GM19468 (cell line): ENCODE data around the gene KRTAP12-1.
"Not testable (repeated sequence)": the region's sequence is repeated elsewhere in the genome, so short reads cannot be mapped to it uniquely, and the experiment has no call there.

Experiments used
- ATAC-seq: cut with Tn5 transposase; IDR thresholded peaks from one replicate; pipeline ENCODE4 v1.9.1; 2021; ENCODE audit warnings: mild to moderate bottlenecking, moderate library complexity, moderate number of reproducible peaks; ENCODE audit not compliant: unreplicated experiment; ENCODE audit errors: extremely low read depth

The KRTAP12-1 gene

GRCh38 chr21:44700101-44701022 lies 18.4 kb upstream of the KRTAP12-1 start:
- no peak for ATAC-seq

- ATAC-seq = no peak
Observed at GRCh38 chr21:44699502-44700001, 17.6 kb upstream of the KRTAP12-1 start.

- ATAC-seq = no peak
Observed at GRCh38 chr21:44697811-44698734, 16.1 kb upstream of the KRTAP12-1 start.

GRCh38 chr21:44697172-44697810 lies 15.3 kb upstream of the KRTAP12-1 start, which contains the start of gene KRTAP10-12:
Gene KRTAP10-12, plus strand, starts transcription at chr21:44697172. Its CDS starts 30 bp downstream, at chr21:44697202.
- ATAC-seq = not testable (repeated sequence)

DNA sequence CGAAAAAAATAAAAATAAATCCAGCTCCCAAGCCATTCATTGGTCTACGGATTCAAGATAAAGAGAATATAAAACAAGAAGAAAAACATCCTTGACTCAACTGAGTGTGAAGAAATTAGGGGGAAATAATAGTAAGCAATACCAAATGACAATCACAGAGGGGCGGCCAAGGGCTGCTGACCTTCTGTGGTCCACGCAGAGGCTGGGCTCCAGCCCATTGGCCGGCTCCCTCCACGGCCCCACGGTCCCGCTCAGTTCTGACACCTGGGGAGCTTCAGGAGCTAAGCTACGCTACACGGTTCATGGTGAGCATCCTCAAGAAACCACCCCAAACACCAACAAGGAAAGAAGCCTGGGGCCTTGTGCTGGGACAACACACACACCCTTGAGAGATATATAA lies 14.6 kb upstream of the KRTAP12-1 start:
- ATAC-seq = no peak

- no peak for ATAC-seq
Observed at GRCh38 chr21:44695641-44696040, 13.7 kb upstream of the KRTAP12-1 start.

DNA sequence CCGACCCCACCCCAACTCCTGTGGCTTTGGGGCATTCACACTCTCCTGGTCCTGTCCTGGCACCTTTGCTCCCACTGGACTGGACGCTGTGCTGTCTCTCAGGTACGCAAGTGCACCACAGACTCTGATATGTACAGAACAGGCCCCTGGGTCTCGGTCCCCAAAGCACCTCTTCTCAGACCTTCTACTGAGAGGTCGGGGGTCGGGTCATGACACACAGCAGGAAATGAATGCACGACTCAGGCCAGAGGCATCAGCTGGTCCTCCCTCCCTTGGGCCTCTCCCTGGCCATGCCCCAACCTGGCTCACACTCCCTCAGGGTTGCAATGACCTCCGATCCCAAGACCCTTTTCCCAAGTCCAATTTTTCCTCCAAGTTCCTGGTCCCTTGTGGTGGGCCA lies 13.2 kb upstream of the KRTAP12-1 start:
- no peak for ATAC-seq

GRCh38 chr21:44694776-44695175 lies 12.8 kb upstream of the KRTAP12-1 start:
- no peak for ATAC-seq

GRCh38 chr21:44692798-44693512 lies 11.0 kb upstream of the KRTAP12-1 start:
- ATAC-seq = no peak

- no peak for ATAC-seq
Observed at GRCh38 chr21:44691686-44692085, 9.7 kb upstream of the KRTAP12-1 start.

- ATAC-seq = not testable (repeated sequence)
Observed at GRCh38 chr21:44689740-44690139, 7.8 kb upstream of the KRTAP12-1 start.

- no peak for ATAC-seq
Observed at GRCh38 chr21:44687671-44688070, 5.7 kb upstream of the KRTAP12-1 start.

- no peak for ATAC-seq
Observed at GRCh38 chr21:44686843-44687561, 5.0 kb upstream of the KRTAP12-1 start.

- ATAC-seq = no peak
Observed at GRCh38 chr21:44686000-44686781, 4.2 kb upstream of the KRTAP12-1 start.

- ATAC-seq = not testable (repeated sequence)
Observed at GRCh38 chr21:44685050-44685449, 3.1 kb upstream of the KRTAP12-1 start.

DNA sequence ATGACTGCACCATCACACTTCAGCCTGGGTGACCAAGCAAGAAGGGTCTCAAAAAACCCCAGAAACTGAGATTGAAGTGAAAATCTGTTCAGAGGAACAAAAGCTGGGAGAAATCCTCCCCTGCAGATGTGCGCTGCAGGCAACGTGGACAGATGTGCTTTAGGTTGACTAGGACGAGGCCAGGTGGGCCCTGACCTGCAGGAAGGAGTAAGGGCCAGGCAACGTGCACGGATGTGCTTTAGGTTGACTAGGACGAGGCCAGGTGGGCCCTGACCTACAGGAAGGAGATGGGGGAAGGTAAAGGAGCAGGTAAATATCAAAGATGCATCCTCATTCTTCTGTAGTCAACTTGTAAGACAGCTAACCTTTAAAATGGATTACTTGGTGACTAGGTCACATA lies 2.5 kb upstream of the KRTAP12-1 start:
- ATAC-seq = no peak

DNA sequence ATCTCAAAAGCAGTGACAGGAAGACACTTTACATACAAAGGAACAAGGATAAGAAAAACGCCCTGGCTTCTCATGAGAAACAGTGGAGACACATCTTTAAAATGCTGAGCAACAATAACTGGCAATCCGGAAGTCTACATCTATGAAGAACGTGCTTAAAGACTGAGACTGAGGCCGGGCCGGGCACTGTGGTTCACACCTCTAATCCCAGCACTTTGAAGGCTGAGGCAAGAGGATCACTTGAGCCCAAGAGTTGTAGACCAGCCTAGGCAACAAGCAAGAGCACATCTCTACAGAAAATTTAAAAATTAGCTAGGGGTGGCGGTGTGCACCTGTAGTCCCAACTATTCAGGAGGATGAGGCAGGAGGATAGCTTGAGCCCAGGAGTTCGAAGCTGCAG lies 2.1 kb upstream of the KRTAP12-1 start:
- no peak for ATAC-seq

- ATAC-seq = no peak
Observed at GRCh38 chr21:44682580-44683151, 703 bp upstream of the KRTAP12-1 start.
